ENCODE data around the gene PTGS1.
A peak's percentile ranks its signal among the peaks of the same experiment; 100 is the strongest.
"Not testable (repeated sequence)": the region's sequence is repeated elsewhere in the genome, so short reads cannot be mapped to it uniquely, and the experiment has no call there.

PTGS1 gene

DNA sequence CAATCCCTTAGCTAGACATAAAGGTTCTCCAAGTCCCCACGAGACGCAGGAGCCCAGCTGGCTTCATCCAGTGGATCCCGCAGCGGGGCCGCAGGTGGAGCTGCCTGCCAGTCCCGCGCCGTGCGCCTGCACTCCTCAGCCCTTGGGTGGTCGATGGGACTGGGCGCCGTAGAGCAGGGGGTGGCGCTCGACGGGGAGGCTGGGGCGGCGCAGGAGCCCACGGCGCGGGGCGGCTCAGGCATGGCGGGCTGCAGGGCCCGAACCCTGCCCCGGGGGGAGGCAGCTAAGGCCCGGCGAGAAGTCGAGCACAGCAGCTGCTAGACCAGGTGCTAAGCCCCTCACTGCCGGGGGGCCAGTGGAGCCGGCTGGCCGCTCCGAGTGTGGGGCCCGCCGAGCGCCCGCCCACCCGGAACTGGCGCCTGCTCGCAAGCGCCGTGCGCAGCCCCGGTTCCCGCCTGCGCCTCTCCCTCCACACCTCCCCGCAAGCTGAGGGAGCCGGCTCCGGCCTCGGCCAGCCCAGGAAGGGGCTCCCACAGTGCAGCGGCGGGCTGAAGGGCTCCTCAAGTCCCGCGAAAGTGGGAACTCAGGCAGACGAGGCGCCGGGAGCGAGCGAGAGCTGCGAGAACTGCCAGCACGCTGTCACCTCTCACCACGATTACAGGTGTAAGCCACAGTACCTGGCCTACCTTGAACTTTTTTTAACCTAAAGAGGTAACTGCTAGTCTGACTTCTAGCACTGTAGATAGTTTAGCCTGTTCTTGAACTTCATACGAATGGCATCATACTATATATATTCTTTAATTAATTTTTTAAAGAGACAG lies 35.5 kb downstream of the PTGS1 start:
- TF ChIP-seq, protein P1, sequence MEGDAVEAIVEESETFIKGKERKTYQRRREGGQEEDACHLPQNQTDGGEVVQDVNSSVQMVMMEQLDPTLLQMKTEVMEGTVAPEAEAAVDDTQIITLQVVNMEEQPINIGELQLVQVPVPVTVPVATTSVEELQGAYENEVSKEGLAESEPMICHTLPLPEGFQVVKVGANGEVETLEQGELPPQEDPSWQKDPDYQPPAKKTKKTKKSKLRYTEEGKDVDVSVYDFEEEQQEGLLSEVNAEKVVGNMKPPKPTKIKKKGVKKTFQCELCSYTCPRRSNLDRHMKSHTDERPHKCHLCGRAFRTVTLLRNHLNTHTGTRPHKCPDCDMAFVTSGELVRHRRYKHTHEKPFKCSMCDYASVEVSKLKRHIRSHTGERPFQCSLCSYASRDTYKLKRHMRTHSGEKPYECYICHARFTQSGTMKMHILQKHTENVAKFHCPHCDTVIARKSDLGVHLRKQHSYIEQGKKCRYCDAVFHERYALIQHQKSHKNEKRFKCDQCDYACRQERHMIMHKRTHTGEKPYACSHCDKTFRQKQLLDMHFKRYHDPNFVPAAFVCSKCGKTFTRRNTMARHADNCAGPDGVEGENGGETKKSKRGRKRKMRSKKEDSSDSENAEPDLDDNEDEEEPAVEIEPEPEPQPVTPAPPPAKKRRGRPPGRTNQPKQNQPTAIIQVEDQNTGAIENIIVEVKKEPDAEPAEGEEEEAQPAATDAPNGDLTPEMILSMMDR (conservative IDR thresholded peaks at IDR 0.05; ENCODE audit: low read depth, low read length) = no peak
- no peak overlapping the region for H3K4me3 ChIP-seq (ENCODE audit: low read depth, low read length)
- DNase-seq (ENCODE audit: low read depth) = no peak

DNA sequence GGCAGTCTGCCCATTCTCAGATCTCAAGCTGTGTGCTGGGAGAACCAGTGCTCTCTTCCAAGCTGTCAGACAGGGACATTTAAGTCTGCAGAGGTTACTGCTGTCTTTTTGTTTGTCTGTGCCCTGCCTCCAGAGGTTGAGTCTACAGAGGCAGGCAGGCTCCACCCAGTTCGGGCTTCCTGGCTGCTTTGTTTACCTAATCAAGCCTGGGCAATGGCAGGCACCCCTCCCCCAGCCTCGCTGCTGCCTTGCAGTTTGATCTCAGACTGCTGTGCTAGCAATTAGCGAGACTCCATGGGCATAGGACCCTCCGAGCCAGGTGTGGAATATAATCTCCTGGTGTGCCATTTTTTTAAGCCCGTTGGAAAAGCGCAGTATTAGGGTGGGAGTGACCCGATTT lies 43.3 kb downstream of the PTGS1 start:
- H3K4me3 ChIP-seq (ENCODE audit: low read depth, low read length) = not testable (repeated sequence)

DNA sequence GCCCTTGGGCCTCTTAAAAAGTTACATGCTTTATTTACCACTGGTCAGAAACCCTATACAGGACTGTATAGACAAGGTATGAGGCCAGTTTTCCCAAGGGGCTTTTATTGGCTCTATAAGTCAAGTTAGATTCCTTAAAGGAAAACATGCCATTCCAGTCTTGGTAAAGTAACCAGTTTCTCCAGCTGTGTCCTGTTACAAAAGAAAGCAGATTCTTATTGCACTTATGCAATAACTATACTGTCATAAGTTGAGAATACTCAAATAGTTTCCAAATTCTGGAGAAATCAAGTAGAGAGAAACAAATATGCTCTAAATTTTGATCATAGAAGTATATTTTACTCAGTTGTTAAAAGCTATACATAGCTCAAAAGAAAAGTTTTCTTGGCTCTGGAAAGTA lies 47.2 kb downstream of the PTGS1 start:
- DNase-seq (ENCODE audit: low read depth) = peak; percentile 2
- no peak overlapping the region for H3K4me3 ChIP-seq (ENCODE audit: low read depth, low read length)
- TF ChIP-seq, protein P1 (conservative IDR thresholded peaks at IDR 0.05; ENCODE audit: low read depth, low read length) = no peak

More for the DNA sequence above, 43.3 kb downstream of the PTGS1 start:
- DNase-seq (ENCODE audit: low read depth) = not testable (repeated sequence)

DNA sequence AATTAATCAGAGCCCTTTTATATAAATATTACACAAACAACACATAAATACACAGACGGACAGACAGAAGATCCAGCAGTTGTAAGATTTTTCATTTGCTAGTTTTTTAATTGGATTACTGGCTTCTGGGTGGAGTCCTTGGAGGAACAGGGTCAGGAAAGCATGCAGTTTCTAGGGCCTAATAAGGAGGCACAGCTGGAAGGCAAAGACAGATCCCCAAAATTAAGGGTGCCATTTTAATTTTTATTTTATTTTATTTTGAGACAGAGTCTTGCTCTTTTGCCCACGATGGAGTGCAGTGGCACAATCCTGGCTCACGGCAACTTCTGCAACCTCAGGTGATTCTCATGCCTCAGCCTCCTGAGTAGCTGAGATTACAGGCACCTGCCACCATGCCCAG lies 49.5 kb downstream of the PTGS1 start:
- H3K4me3 ChIP-seq (ENCODE audit: low read depth, low read length) = no peak overlapping the region
- DNase-seq (ENCODE audit: low read depth) = no peak
- TF ChIP-seq, protein P1 (conservative IDR thresholded peaks at IDR 0.05; ENCODE audit: low read depth, low read length) = no peak

DNA sequence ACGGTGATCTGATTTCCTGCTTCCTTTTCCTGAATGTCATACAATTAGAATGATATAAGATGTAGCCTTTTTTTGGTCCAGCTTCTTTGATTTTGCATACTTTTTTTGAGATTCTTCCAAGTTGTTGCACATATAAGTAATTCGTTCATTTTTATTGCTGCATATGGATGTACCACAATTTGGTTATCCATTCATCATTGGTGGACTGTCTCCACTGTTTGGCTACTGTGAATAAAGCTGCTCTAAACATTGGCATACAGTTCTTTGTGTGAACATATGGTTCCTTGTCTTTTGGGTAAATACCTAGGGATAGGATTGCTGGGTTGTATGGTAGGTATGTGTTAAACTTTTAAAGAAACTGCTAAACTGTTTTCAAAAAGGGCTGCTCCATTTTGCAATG lies 54.3 kb downstream of the PTGS1 start:
- TF ChIP-seq, protein P1 (conservative IDR thresholded peaks at IDR 0.05; ENCODE audit: low read depth, low read length) = no peak
- DNase-seq (ENCODE audit: low read depth) = no peak
- no peak overlapping the region for H3K4me3 ChIP-seq (ENCODE audit: low read depth, low read length)

DNA sequence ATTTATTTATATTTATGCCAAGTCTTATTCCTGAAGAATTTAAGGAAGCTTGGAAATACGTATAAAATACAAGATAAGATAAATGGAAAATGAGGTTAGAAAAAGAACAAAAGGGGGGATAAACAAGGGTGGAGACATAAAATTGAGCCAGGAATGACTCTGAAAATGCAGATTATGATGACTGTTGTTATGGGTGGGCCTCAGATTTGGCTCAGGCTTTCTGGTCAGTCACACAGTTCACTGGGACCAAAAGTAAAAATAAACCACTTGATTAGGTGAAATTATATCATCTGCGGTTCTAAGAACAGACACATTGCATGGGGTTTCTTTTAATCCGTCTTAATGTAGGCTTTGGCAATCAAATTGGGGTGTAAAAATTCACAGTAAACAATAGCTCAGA lies 55.9 kb downstream of the PTGS1 start:
- TF ChIP-seq, protein P1 (conservative IDR thresholded peaks at IDR 0.05; ENCODE audit: low read depth, low read length) = no peak
- DNase-seq (ENCODE audit: low read depth) = no peak
- no peak overlapping the region for H3K4me3 ChIP-seq (ENCODE audit: low read depth, low read length)

DNA sequence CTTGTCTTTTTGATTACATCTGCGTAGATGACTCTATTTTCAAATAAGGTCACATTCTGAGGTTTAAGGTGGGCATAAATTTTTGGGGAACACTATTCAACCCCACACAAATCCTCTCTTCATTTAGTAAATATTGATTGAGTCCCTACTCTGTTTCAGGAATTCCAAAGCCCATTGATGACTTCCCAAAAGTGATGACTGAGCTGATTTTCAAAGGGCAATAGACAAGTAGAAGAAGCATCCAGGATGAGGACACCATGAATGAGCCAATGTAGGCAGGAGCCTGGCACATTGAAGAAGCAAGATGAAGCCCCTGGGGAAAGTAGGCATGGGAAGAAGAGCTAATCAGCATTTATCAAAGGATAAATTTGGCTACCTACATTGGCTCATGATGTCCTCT lies 71.7 kb downstream of the PTGS1 start:
- H3K4me3 ChIP-seq (ENCODE audit: low read depth, low read length) = no peak overlapping the region
- no peak for DNase-seq (ENCODE audit: low read depth)
- TF ChIP-seq, protein P1 (conservative IDR thresholded peaks at IDR 0.05; ENCODE audit: low read depth, low read length) = no peak
